Neural progenitor cell (in vitro differentiated cells): ENCODE data around the gene DEXI. TPM values are rescaled to one million over a fixed set of nuclear protein-coding genes. Genes with fewer than 3 reads are reported as not detected.
"Not testable (repeated sequence)": the region's sequence is repeated elsewhere in the genome, so short reads cannot be mapped to it uniquely, and the experiment has no call there.

ENCODE experiments used
- DNase-seq: peaks from one replicate; pipeline ENCODE4 v3.0.0-alpha.2; 2016; ENCODE audit warnings: low spot score
- H2AFZ ChIP-seq: fragments of 200-600 bp; sonication (generic); replicated peaks from 2 replicates; pipeline ENCODE4 v1.6.1; 2016; ENCODE audit warnings: antibody characterized with exemption
- H3F3A ChIP-seq: fragments of 200-600 bp; sonication (generic); 2 replicates; pipeline ENCODE4 v1.6.1; 2016; ENCODE audit warnings: antibody characterized with exemption, low read depth
- H3K27ac ChIP-seq: fragments of 200-600 bp; sonication (generic); 2 replicates; pipeline ENCODE4 v1.5.1; 2016; ENCODE audit warnings: mild to moderate bottlenecking
- H3K27me3 ChIP-seq: fragments of 200-600 bp; sonication (generic); 2 replicates; pipeline ENCODE4 v1.6.1; 2016; ENCODE audit warnings: mild to moderate bottlenecking, moderate library complexity
- H3K36me3 ChIP-seq: fragments of 200-600 bp; sonication (generic); 2 replicates; pipeline ENCODE4 v1.5.1; 2016
- H3K4me1 ChIP-seq: fragments of 200-600 bp; sonication (generic); 2 replicates; pipeline ENCODE4 v1.6.1; 2016; ENCODE audit warnings: mixed run types
- H3K4me2 ChIP-seq: fragments of 200-600 bp; sonication (generic); 2 replicates; pipeline ENCODE4 v1.6.1; 2016
- H3K4me3 ChIP-seq: fragments of 200-600 bp; sonication (generic); 2 replicates; pipeline ENCODE4 v1.5.1; 2016
- H3K79me2 ChIP-seq: fragments of 200-600 bp; sonication (generic); 2 replicates; pipeline ENCODE4 v1.6.1; 2016; ENCODE audit warnings: low read depth
- H3K9ac ChIP-seq: fragments of 200-600 bp; sonication (generic); 2 replicates; pipeline ENCODE4 v1.6.1; 2016
- H3K9me3 ChIP-seq: fragments of 200-600 bp; sonication (generic); 2 replicates; pipeline ENCODE4 v1.5.1; 2016; ENCODE audit warnings: low read depth
- H4K20me1 ChIP-seq: fragments of 200-600 bp; sonication (generic); 2 replicates; pipeline ENCODE4 v1.6.1; 2016; ENCODE audit warnings: low read depth
- H3K27ac Mint-ChIP-seq: 3 replicates; pipeline ENCODE4 v1.8.0; 2021; ENCODE audit warnings: mixed read lengths
- H3K27me3 Mint-ChIP-seq: 2 replicates; pipeline ENCODE4 v1.8.0; 2022; ENCODE audit warnings: low read depth, mild to moderate bottlenecking, inconsistent platforms, moderate library complexity, mixed read lengths; ENCODE audit not compliant: insufficient read depth
- H3K36me3 Mint-ChIP-seq: 3 replicates; pipeline ENCODE4 v1.8.0; 2021; ENCODE audit warnings: mixed read lengths
- H3K4me1 Mint-ChIP-seq: 3 replicates; pipeline ENCODE4 v1.8.0; 2021; ENCODE audit warnings: mixed read lengths
- H3K4me3 Mint-ChIP-seq: 3 replicates; pipeline ENCODE4 v1.8.0; 2021; ENCODE audit warnings: mild to moderate bottlenecking, moderate library complexity, mixed read lengths
- H3K9me3 Mint-ChIP-seq: 3 replicates; pipeline ENCODE4 v1.8.0; 2020; ENCODE audit warnings: mixed read lengths
- CTCF ChIP-seq: fragments of 200-600 bp; sonication (generic); IDR thresholded peaks from 2 replicates; pipeline ENCODE4 v1.5.1; 2017; ENCODE audit warnings: antibody characterized with exemption, mild to moderate bottlenecking
- EZH2 ChIP-seq: fragments of 200-600 bp; sonication (generic); IDR thresholded peaks from 2 replicates; pipeline ENCODE4 v1.6.1; 2017; ENCODE audit warnings: antibody characterized with exemption, mild to moderate bottlenecking, moderate library complexity
- EZH2phosphoT487 ChIP-seq: fragments of 200-600 bp; sonication (generic); IDR thresholded peaks from 2 replicates; pipeline ENCODE4 v1.6.1; 2017; ENCODE audit warnings: antibody characterized with exemption
- total RNA-seq: library from RNA; depleted of rRNA; stranded (reverse); fragments of >200 nt; gene quantifications from 2 replicates; pipeline ENCODE4 v1.2.3, GENCODE V29; 2015; ENCODE audit warnings: low replicate concordance

The DEXI gene
- total RNA-seq, 1 donor from 2014 or later, result 16.4 TPM

- Histone ChIP-seq H4K20me1 (peaks cover 25% of the 10 kb centered on the region), H3K9me3 (no peaks in the 10 kb centered on the region), H3K27me3 (no peaks in the 10 kb centered on the region), H3K9ac (no peak overlapping the region), H3K79me2 (peaks cover 3% of the 10 kb centered on the region), H3K4me3 (no peak overlapping the region), H3K4me2 (no peak overlapping the region), H3F3A (no peaks in the 10 kb centered on the region), H3K4me1 (no peaks in the 10 kb centered on the region), H2AFZ (no peak overlapping the region), H3K36me3 (no peaks in the 10 kb centered on the region), H3K27ac (no peak overlapping the region)
- H3K4me1 Mint-ChIP-seq, result no peaks in the 10 kb centered on the region
- H3K27ac Mint-ChIP-seq, result no peak overlapping the region
- H3K27me3 Mint-ChIP-seq, result peaks cover 4% of the 10 kb centered on the region
- H3K4me3 Mint-ChIP-seq, result no peak overlapping the region
- DNase-seq, result no peak
- peaks cover 7% of the 10 kb centered on the region for H3K36me3 Mint-ChIP-seq
- no peaks in the 10 kb centered on the region for H3K9me3 Mint-ChIP-seq
- no peak for TF ChIP-seq CTCF
- no peak for TF ChIP-seq EZH2phosphoT487
- TF ChIP-seq EZH2, result no peak
Observed at GRCh38 chr16:10929853-10930754, 12.2 kb downstream of the DEXI start.

- not testable (repeated sequence) for H3K9me3 Mint-ChIP-seq, H3K27ac ChIP-seq, H3K36me3 Mint-ChIP-seq, H3K4me3 ChIP-seq, H3K9ac ChIP-seq, H3K27ac Mint-ChIP-seq, H3K36me3 ChIP-seq, H3K79me2 ChIP-seq, H3K4me2 ChIP-seq, DNase-seq, H3F3A ChIP-seq, H3K4me3 Mint-ChIP-seq, H3K4me1 ChIP-seq, H3K4me1 Mint-ChIP-seq, H2AFZ ChIP-seq, H3K9me3 ChIP-seq, H3K27me3 ChIP-seq, H3K27me3 Mint-ChIP-seq
- H4K20me1 ChIP-seq, result peaks cover 16% of the 10 kb centered on the region
Observed at GRCh38 chr16:10929097-10929496, 13.2 kb downstream of the DEXI start.

DNA sequence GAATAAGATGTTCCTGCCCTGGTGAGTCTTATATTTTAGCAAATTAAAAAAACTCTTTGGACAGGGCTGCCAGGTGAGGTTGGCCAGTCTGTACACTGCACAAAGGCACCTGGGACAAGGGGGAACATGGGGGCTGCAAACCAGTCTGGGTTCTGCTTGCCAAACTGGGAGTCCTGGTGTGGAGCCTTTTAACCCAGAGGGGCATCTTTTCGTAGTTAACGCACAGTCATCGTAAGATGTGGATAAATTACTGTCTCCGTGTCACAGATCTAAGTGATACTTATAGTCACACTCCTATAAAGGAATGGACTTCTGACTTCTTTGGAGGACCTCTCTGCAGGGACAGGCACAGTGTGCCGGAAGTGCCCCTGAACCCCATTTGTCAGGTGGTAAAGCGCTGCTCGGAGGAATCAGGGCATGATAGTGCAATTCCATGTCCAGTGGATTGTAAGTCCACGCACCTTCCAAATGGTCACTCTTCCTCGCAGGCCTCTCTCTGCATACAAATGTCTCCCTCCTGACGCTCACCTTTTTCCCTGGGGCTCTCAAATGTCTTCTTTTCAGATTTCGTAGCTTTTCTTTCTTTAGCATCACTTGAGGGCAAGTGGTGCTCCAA is 14.7 kb downstream of the DEXI start:
- H3K4me3 Mint-ChIP-seq, result no peak overlapping the region
- Histone ChIP-seq H3K27ac (no peak overlapping the region), H4K20me1 (peaks cover 9% of the 10 kb centered on the region), H3K4me1 (no peaks in the 10 kb centered on the region), H3K36me3 (no peaks in the 10 kb centered on the region), H3K79me2 (no peaks in the 10 kb centered on the region), H3K9me3 (no peaks in the 10 kb centered on the region), H2AFZ (no peak overlapping the region), H3K4me2 (no peak overlapping the region), H3K9ac (no peak overlapping the region), H3K27me3 (no peaks in the 10 kb centered on the region), H3F3A (no peaks in the 10 kb centered on the region), H3K4me3 (no peak overlapping the region)
- no peak for TF ChIP-seq EZH2phosphoT487
- TF ChIP-seq CTCF, result no peak
- TF ChIP-seq EZH2, result no peak
- no peaks in the 10 kb centered on the region for H3K9me3 Mint-ChIP-seq
- H3K36me3 Mint-ChIP-seq, result peaks cover 5% of the 10 kb centered on the region
- no peak for DNase-seq
- no peaks in the 10 kb centered on the region for H3K4me1 Mint-ChIP-seq
- H3K27ac Mint-ChIP-seq, result peak overlapping the region; percentile 1
- H3K27me3 Mint-ChIP-seq, result peaks cover 4% of the 10 kb centered on the region

DNA sequence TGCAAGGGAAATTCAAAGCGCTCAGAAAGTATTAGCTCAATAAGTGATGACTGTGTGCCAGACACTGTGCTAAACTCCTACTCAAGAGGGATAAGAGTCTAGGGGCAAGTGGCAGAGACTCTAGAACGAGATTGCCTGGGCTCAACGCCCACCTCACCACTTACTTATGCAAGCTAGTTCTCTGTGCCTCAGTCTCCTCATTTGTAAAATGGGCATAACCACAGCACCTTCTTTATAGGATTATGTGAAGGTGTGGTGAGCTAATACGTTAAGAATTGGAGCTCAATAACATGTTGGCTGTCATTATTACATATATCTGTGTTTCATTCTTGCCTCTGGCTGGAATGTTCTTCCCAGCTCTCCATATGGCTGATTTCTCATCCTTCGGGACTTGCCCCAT is 15.4 kb downstream of the DEXI start:
- Histone ChIP-seq H4K20me1 (peaks cover 9% of the 10 kb centered on the region), H3K9ac (no peak overlapping the region), H2AFZ (no peak overlapping the region), H3K4me3 (no peak overlapping the region), H3K4me1 (no peaks in the 10 kb centered on the region), H3K27me3 (no peaks in the 10 kb centered on the region), H3K9me3 (no peaks in the 10 kb centered on the region), H3K27ac (no peak overlapping the region), H3K79me2 (no peaks in the 10 kb centered on the region), H3K36me3 (no peaks in the 10 kb centered on the region), H3K4me2 (no peak overlapping the region), H3F3A (no peaks in the 10 kb centered on the region)
- TF ChIP-seq EZH2 (no peak), CTCF (no peak), EZH2phosphoT487 (no peak)
- DNase-seq, result no peak
- Mint-ChIP-seq H3K27me3 (peaks cover 4% of the 10 kb centered on the region), H3K36me3 (peaks cover 5% of the 10 kb centered on the region), H3K4me3 (no peak overlapping the region), H3K4me1 (no peaks in the 10 kb centered on the region), H3K27ac (no peak overlapping the region), H3K9me3 (no peaks in the 10 kb centered on the region)
